Cardiac muscle cell (in vitro differentiated cells and primary cell): ENCODE results near the gene RCAN1. TPM values are rescaled to one million over a fixed set of nuclear protein-coding genes. Genes with fewer than 3 reads are reported as not detected.

Experiments
- DNase-seq, 2 donors: peaks; one replicate each; pipeline versions ENCODE4 v3.0.0 to v3.0.0-alpha.2; 2010 to 2017; ENCODE audit warnings: low read depth in 1 of 2, low spot score in 1 of 2
- H3K27ac ChIP-seq: fragments of 200-600 bp; sonication (generic); 2 replicates; pipeline ENCODE4 v1.5.1; 2016
- H3K27me3 ChIP-seq: fragments of 200-600 bp; sonication (generic); 2 replicates; pipeline ENCODE4 v1.6.0; 2016; ENCODE audit warnings: control low read depth
- H3K36me3 ChIP-seq: fragments of 200-600 bp; sonication (generic); 2 replicates; pipeline ENCODE4 v1.5.1; 2016; ENCODE audit warnings: control low read depth
- H3K4me1 ChIP-seq: fragments of 200-600 bp; sonication (generic); 2 replicates; pipeline ENCODE4 v1.8.1; 2017; ENCODE audit warnings: low read depth, mild to moderate bottlenecking, mixed run types
- H3K4me3 ChIP-seq: fragments of 200-600 bp; sonication (generic); 2 replicates; pipeline ENCODE4 v1.5.1; 2016; ENCODE audit warnings: mild to moderate bottlenecking
- H3K9me3 ChIP-seq: fragments of 200-600 bp; sonication (generic); 2 replicates; pipeline ENCODE4 v1.5.1; 2017; ENCODE audit warnings: low read depth, mild to moderate bottlenecking, control low read depth
- polyA plus RNA-seq: library from polyadenylated mRNA; unstranded; fragments of >200 nt; fragmentation: Nextera tagmentation; extraction: Ambion mirVana; gene quantifications from 2 replicates; pipeline ENCODE4 v1.2.1, GENCODE V29; 2016
- total RNA-seq: library from RNA; depleted of rRNA; stranded (reverse); fragments of >200 nt; gene quantifications from 2 replicates; pipeline ENCODE4 v1.2.3, GENCODE V29; 2016
- TF ChIP-seq, protein P1 (sequence below): IDR thresholded peaks from 2 replicates; pipeline ENCODE4 v1.5.1; 2012; ENCODE audit warnings: low read depth, mild to moderate bottlenecking, low read length

RCAN1 gene
- total and polyA plus RNA-seq, 2 experiments from 2014 or later = 47.4 to 96.2 TPM

DNA sequence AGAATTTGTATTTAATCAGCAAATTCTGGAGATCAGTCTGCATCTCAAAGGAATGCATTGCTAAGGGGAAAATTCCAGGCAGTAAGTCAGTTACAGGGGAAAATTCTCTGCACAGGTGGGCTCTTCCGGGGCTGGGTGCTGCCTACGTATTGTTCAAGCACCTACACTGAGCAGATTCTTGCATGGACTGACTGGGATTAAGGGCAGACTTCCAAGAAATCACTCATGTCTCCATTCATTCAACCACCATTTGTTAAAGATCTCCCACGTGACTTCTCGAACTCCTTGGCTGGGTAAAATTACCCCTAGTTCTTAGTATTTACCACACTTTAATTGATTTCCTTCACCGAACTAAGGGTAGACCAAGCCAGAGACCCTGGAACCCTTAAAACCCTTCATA is 74.7 kb downstream of the RCAN1 start:
- H3K4me1 ChIP-seq = peaks cover 22% of the 10 kb centered on the region
- TF ChIP-seq, protein P1, sequence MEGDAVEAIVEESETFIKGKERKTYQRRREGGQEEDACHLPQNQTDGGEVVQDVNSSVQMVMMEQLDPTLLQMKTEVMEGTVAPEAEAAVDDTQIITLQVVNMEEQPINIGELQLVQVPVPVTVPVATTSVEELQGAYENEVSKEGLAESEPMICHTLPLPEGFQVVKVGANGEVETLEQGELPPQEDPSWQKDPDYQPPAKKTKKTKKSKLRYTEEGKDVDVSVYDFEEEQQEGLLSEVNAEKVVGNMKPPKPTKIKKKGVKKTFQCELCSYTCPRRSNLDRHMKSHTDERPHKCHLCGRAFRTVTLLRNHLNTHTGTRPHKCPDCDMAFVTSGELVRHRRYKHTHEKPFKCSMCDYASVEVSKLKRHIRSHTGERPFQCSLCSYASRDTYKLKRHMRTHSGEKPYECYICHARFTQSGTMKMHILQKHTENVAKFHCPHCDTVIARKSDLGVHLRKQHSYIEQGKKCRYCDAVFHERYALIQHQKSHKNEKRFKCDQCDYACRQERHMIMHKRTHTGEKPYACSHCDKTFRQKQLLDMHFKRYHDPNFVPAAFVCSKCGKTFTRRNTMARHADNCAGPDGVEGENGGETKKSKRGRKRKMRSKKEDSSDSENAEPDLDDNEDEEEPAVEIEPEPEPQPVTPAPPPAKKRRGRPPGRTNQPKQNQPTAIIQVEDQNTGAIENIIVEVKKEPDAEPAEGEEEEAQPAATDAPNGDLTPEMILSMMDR = no peak
- H3K36me3 ChIP-seq = no peaks in the 10 kb centered on the region
- DNase-seq = no peak
- no peaks in the 10 kb centered on the region for H3K9me3 ChIP-seq
- no peaks in the 10 kb centered on the region for H3K27me3 ChIP-seq
- H3K4me3 ChIP-seq = no peak overlapping the region
- no peak overlapping the region for H3K27ac ChIP-seq

DNA sequence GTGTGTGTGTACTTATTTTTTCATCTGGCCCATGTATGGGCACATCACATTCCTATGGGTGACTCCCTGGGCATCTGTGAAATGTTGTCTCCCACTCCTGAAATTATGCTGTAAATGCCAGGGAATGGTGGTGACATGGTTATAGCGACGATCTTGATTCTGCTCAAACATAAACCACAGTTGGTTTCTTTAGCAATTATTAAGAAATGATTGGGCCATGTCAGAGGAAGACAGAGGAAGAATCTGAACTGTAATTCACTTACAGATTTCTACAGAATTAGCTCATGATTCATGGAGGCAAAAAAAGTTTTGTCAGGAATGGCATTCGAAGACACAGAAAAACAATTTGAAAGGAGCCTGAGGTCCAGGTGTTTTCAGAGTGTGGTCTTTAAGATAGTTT is 77.1 kb downstream of the RCAN1 start:
- Histone ChIP-seq H3K4me1 (peaks cover 20% of the 10 kb centered on the region), H3K9me3 (no peaks in the 10 kb centered on the region), H3K36me3 (no peaks in the 10 kb centered on the region), H3K27me3 (no peaks in the 10 kb centered on the region), H3K4me3 (no peak overlapping the region), H3K27ac (no peak overlapping the region)
- TF ChIP-seq, protein P1 = no peak
- peak in 1 of 2 donors; percentile 46 for DNase-seq

DNA sequence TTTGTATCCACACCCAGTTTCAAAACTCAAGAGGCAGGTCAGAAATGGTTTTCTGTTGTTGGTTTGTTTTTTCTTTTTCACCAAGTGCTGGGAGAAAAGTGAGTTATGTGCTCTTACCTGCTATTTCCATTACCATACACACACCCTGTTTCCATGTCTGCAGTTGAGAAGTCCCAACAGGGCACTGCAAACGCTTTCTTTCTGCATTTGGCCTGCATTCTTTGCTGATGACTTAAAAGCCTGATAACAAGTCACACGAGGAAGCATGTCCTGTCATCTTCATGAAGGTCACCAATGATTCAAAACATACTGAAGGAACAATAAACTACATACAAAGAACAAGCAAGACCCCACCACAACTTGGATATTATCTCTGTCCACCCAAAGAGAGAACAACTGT is 78.1 kb downstream of the RCAN1 start:
- H3K27me3 ChIP-seq = no peaks in the 10 kb centered on the region
- H3K36me3 ChIP-seq = no peaks in the 10 kb centered on the region
- DNase-seq = peak in 1 of 2 donors; percentile 48
- H3K27ac ChIP-seq = peak overlapping the region; percentile 83
- H3K9me3 ChIP-seq = no peaks in the 10 kb centered on the region
- peaks cover 22% of the 10 kb centered on the region for H3K4me1 ChIP-seq
- H3K4me3 ChIP-seq = no peak overlapping the region
- TF ChIP-seq, protein P1 = no peak

DNA sequence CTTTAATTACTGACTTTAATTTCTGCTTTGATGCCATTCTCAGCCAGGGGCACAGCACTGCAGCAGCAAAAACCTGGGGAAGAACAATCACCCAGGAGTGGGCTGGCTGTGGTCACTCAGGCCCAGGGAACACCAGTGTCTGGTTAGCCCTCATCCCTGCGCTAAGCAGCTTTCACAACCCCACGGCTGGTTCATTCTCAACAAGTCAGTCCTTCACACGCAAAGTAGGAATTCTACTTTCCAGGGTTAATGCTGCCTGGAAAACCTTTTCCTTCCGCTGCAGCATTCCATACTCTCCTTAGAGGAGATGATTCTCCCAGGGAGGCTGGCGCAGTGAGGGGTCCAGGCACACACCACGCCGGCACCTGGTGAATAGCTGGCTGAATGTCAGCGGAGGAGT is 78.6 kb downstream of the RCAN1 start:
- Histone ChIP-seq H3K4me3 (no peak overlapping the region), H3K36me3 (no peaks in the 10 kb centered on the region), H3K9me3 (no peaks in the 10 kb centered on the region), H3K27ac (peak overlapping the region; percentile 83), H3K4me1 (peaks cover 27% of the 10 kb centered on the region), H3K27me3 (no peaks in the 10 kb centered on the region)
- DNase-seq = no peak
- TF ChIP-seq, protein P1 = no peak

DNA sequence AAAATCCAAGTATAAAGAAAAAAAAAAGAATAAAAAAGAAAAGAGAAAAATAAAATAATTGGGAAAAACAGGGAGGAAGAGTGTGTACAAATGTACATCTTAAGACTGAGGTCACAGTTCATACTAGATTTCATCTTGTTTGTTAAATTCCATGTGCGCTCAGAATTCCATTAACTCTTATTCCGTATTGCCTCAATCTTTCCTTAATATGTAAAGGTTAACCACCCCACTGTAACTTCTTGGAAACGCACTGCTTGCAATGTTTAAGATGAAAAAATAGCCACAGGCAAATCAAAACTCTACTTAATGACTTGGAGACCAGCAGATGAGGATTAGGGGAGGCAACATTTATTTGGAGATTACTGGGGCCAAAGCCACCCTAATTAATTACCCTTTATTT is 79.0 kb downstream of the RCAN1 start:
- Histone ChIP-seq H3K36me3 (no peaks in the 10 kb centered on the region), H3K4me1 (peaks cover 31% of the 10 kb centered on the region), H3K27me3 (no peaks in the 10 kb centered on the region), H3K27ac (peak overlapping the region; percentile 83), H3K4me3 (no peak overlapping the region), H3K9me3 (no peaks in the 10 kb centered on the region)
- TF ChIP-seq, protein P1 = no peak
- DNase-seq = no peak

DNA sequence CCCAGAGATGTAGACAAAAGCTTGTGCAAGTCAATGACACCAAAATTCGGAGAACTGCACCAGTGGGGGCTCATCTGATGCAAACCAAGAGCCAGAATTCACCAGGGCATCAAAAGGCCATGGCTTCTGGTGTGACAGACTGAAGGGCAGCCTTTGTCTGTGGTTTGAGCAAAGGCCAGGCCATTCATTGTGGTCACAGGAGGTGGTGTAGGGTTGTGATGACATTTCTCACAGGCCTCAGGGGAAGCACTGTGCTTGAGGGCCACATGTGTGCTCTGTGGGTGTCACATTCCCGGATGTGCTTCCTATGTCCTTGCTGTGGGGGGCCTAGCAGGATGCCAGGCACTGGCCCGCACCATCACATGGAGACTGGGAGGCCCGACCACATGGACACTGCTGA is 80.4 kb downstream of the RCAN1 start:
- no peaks in the 10 kb centered on the region for H3K9me3 ChIP-seq
- no peaks in the 10 kb centered on the region for H3K27me3 ChIP-seq
- no peak overlapping the region for H3K27ac ChIP-seq
- TF ChIP-seq, protein P1 = no peak
- peak in 1 of 2 donors; percentile 53 for DNase-seq
- H3K4me3 ChIP-seq = no peak overlapping the region
- H3K4me1 ChIP-seq = peaks cover 32% of the 10 kb centered on the region
- H3K36me3 ChIP-seq = no peaks in the 10 kb centered on the region
